HuH-7 (cell line): Measurements from ENCODE around the gene TMED7.
"Not testable (repeated sequence)": the region's sequence is repeated elsewhere in the genome, so short reads cannot be mapped to it uniquely, and the experiment has no call there.

Experiments used
- DNase-seq: peaks from one replicate; pipeline ENCODE4 v3.0.0; 2011; ENCODE audit warnings: low spot score

TMED7 gene

GRCh38 chr5:115625579-115626444 lies at the start of gene TMED7:
Gene TMED7, minus strand, starts transcription at chr5:115626036. Its CDS starts 244 bp downstream, at chr5:115625792.
- DNase-seq = peak; percentile 85

GRCh38 chr5:115674782-115675181 lies 48.9 kb upstream of the TMED7 start:
- DNase-seq = not testable (repeated sequence)

- no peak for DNase-seq
These were observed 47.8 kb upstream of the TMED7 start for GRCh38 chr5:115673596-115673995.

GRCh38 chr5:115671939-115672338 lies 46.1 kb upstream of the TMED7 start:
- no peak for DNase-seq

GRCh38 chr5:115666023-115666422 lies 40.2 kb upstream of the TMED7 start:
- no peak for DNase-seq

GRCh38 chr5:115661563-115661962 lies 35.7 kb upstream of the TMED7 start:
- no peak for DNase-seq

- DNase-seq = no peak
These were observed 35.3 kb upstream of the TMED7 start for GRCh38 chr5:115661101-115661500.

- no peak for DNase-seq
These were observed 32.0 kb upstream of the TMED7 start for GRCh38 chr5:115657881-115658233.

GRCh38 chr5:115657125-115657880 lies 31.5 kb upstream of the TMED7 start:
- DNase-seq = no peak

- no peak for DNase-seq
These were observed 30.6 kb upstream of the TMED7 start for GRCh38 chr5:115656404-115656803.

GRCh38 chr5:115655994-115656393 lies 30.2 kb upstream of the TMED7 start:
- no peak for DNase-seq

GRCh38 chr5:115649541-115649940 lies 23.7 kb upstream of the TMED7 start:
- DNase-seq = no peak

- no peak for DNase-seq
These were observed 22.2 kb upstream of the TMED7 start for GRCh38 chr5:115648056-115648455.

- not testable (repeated sequence) for DNase-seq
These were observed 19.6 kb upstream of the TMED7 start for GRCh38 chr5:115645386-115645785.

- DNase-seq = no peak
These were observed 18.2 kb upstream of the TMED7 start for GRCh38 chr5:115644046-115644445.

- DNase-seq = no peak
These were observed 16.1 kb upstream of the TMED7 start for GRCh38 chr5:115641948-115642347.

- DNase-seq = no peak
These were observed 14.4 kb upstream of the TMED7 start for GRCh38 chr5:115640274-115640673.

GRCh38 chr5:115639377-115639776 lies 13.5 kb upstream of the TMED7 start:
- no peak for DNase-seq

GRCh38 chr5:115637507-115637906 lies 11.7 kb upstream of the TMED7 start:
- no peak for DNase-seq

GRCh38 chr5:115636008-115636407 lies 10.2 kb upstream of the TMED7 start:
- no peak for DNase-seq

- peak; percentile 73 for DNase-seq
These were observed 8.7 kb upstream of the TMED7 start for GRCh38 chr5:115634343-115635132.

GRCh38 chr5:115629903-115630302 lies 4.1 kb upstream of the TMED7 start:
- no peak for DNase-seq
